ENCODE measurements around the gene C11orf54.

DNA sequence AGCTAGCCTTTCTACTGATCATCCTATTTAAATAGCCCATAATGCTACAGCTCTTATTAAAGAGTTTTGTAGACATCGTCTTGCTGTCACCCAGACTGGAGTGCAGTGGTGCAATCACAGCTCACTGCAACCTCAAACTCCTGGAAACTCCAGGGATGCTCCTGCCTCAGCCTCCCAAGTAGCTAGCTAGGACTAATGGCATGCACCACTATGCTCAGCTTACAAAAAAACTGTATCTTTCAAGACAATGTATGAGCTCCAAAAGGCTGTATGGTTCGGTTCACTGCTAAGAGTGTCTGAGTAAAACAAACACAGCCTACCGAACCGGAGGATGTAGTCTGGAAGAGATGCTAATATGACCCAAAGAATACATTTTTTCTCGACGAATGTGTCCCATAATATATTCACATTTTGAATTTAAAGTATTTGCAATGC, 2.8 kb upstream of the C11orf54 start:
- TF ChIP-seq, protein P1, sequence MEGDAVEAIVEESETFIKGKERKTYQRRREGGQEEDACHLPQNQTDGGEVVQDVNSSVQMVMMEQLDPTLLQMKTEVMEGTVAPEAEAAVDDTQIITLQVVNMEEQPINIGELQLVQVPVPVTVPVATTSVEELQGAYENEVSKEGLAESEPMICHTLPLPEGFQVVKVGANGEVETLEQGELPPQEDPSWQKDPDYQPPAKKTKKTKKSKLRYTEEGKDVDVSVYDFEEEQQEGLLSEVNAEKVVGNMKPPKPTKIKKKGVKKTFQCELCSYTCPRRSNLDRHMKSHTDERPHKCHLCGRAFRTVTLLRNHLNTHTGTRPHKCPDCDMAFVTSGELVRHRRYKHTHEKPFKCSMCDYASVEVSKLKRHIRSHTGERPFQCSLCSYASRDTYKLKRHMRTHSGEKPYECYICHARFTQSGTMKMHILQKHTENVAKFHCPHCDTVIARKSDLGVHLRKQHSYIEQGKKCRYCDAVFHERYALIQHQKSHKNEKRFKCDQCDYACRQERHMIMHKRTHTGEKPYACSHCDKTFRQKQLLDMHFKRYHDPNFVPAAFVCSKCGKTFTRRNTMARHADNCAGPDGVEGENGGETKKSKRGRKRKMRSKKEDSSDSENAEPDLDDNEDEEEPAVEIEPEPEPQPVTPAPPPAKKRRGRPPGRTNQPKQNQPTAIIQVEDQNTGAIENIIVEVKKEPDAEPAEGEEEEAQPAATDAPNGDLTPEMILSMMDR (IDR thresholded peaks at IDR 0.05; ENCODE audit: low read depth, low read length, missing input control), result no peak
- no peak for TF ChIP-seq GABPA (IDR thresholded peaks at IDR 0.05 in 1 of 2, conservative IDR thresholded peaks at IDR 0.05 in 1 of 2)
- TF ChIP-seq EGR1 (IDR thresholded peaks at IDR 0.05; ENCODE audit: low read depth in 2 of 2), result no peak
- TF ChIP-seq JUND (IDR thresholded peaks at IDR 0.05), result no peak
- TF ChIP-seq, protein P2, sequence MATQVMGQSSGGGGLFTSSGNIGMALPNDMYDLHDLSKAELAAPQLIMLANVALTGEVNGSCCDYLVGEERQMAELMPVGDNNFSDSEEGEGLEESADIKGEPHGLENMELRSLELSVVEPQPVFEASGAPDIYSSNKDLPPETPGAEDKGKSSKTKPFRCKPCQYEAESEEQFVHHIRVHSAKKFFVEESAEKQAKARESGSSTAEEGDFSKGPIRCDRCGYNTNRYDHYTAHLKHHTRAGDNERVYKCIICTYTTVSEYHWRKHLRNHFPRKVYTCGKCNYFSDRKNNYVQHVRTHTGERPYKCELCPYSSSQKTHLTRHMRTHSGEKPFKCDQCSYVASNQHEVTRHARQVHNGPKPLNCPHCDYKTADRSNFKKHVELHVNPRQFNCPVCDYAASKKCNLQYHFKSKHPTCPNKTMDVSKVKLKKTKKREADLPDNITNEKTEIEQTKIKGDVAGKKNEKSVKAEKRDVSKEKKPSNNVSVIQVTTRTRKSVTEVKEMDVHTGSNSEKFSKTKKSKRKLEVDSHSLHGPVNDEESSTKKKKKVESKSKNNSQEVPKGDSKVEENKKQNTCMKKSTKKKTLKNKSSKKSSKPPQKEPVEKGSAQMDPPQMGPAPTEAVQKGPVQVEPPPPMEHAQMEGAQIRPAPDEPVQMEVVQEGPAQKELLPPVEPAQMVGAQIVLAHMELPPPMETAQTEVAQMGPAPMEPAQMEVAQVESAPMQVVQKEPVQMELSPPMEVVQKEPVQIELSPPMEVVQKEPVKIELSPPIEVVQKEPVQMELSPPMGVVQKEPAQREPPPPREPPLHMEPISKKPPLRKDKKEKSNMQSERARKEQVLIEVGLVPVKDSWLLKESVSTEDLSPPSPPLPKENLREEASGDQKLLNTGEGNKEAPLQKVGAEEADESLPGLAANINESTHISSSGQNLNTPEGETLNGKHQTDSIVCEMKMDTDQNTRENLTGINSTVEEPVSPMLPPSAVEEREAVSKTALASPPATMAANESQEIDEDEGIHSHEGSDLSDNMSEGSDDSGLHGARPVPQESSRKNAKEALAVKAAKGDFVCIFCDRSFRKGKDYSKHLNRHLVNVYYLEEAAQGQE (IDR thresholded peaks at IDR 0.05), result no peak
- no peak for TF ChIP-seq TAF1 (conservative IDR thresholded peaks at IDR 0.05)
- TF ChIP-seq SP1 (IDR thresholded peaks at IDR 0.05), result no peak
- TF ChIP-seq RAD21 (IDR thresholded peaks at IDR 0.05), result no peak
- no peak for TF ChIP-seq YY1 (IDR thresholded peaks at IDR 0.05)
- TF ChIP-seq FOXA1 (IDR thresholded peaks at IDR 0.05), result no peak
- TF ChIP-seq ATF3 (IDR thresholded peaks at IDR 0.05), result no peak
- TF ChIP-seq RXRA (IDR thresholded peaks at IDR 0.05), result no peak
- TF ChIP-seq, protein P3, sequence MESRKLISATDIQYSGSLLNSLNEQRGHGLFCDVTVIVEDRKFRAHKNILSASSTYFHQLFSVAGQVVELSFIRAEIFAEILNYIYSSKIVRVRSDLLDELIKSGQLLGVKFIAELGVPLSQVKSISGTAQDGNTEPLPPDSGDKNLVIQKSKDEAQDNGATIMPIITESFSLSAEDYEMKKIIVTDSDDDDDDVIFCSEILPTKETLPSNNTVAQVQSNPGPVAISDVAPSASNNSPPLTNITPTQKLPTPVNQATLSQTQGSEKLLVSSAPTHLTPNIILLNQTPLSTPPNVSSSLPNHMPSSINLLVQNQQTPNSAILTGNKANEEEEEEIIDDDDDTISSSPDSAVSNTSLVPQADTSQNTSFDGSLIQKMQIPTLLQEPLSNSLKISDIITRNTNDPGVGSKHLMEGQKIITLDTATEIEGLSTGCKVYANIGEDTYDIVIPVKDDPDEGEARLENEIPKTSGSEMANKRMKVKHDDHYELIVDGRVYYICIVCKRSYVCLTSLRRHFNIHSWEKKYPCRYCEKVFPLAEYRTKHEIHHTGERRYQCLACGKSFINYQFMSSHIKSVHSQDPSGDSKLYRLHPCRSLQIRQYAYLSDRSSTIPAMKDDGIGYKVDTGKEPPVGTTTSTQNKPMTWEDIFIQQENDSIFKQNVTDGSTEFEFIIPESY (IDR thresholded peaks at IDR 0.05), result no peak

Measured in liver (tissue), 3 donors.